Neural cell (in vitro differentiated cells): Measurements from ENCODE around the gene PLXDC1. TPM values are rescaled to one million over a fixed set of nuclear protein-coding genes. Genes with fewer than 3 reads are reported as not detected.
A peak's percentile ranks its signal among the peaks of the same experiment; 100 is the strongest.

Experiments used
- H2AFZ ChIP-seq: fragments of 200-600, 300-800 bp; sonication (generic), shearing (Covaris generic); 2 replicates; pipeline ENCODE4 v1.6.0; 2014; ENCODE audit warnings: low read depth, mild to moderate bottlenecking, antibody characterized with exemption, low read length, moderate library complexity
- H3F3A ChIP-seq: fragments of 200-600 bp; shearing (Covaris generic); 2 replicates; pipeline ENCODE4 v1.6.1; 2016; ENCODE audit warnings: mild to moderate bottlenecking, moderate library complexity, mixed read lengths, antibody characterized with exemption, low read length; ENCODE audit not compliant: insufficient read depth, poor library complexity, severe bottlenecking
- H3K27ac ChIP-seq: fragments of 200-600, 300-800 bp; sonication (generic), shearing (Covaris generic); 2 replicates; pipeline ENCODE4 v1.5.1; 2014; ENCODE audit warnings: mild to moderate bottlenecking, low read length, moderate library complexity
- H3K27me3 ChIP-seq: fragments of 300-800, 200-600 bp; sonication (generic), shearing (Covaris generic); 2 replicates; pipeline ENCODE4 v1.6.0; 2014; ENCODE audit warnings: mild to moderate bottlenecking, low read depth, low read length, moderate library complexity; ENCODE audit not compliant: insufficient read depth
- H3K36me3 ChIP-seq: fragments of 300-800, 200-600 bp; sonication (generic), shearing (Covaris generic); 2 replicates; pipeline ENCODE4 v1.5.1; 2014; ENCODE audit warnings: mild to moderate bottlenecking, antibody characterized with exemption, low read length, moderate library complexity; ENCODE audit not compliant: insufficient read depth
- H3K4me2 ChIP-seq: fragments of 300-800, 200-600 bp; sonication (generic), shearing (Covaris generic); 2 replicates; pipeline ENCODE4 v1.6.0; 2014; ENCODE audit warnings: mild to moderate bottlenecking, low read length
- H3K4me3 ChIP-seq: fragments of 300-800, 200-600 bp; sonication (generic), shearing (Covaris generic); 2 replicates; pipeline ENCODE4 v1.5.1; 2014; ENCODE audit warnings: mild to moderate bottlenecking, low read length, moderate library complexity
- H3K79me2 ChIP-seq: fragments of 200-600 bp; shearing (Covaris generic); replicated peaks from 2 replicates; pipeline ENCODE4 v1.6.0; 2014; ENCODE audit warnings: mild to moderate bottlenecking, low read length, moderate library complexity; ENCODE audit not compliant: insufficient read depth
- H3K9ac ChIP-seq: fragments of 300-800, 200-600 bp; sonication (generic), shearing (Covaris generic); 2 replicates; pipeline ENCODE4 v1.6.1; 2016; ENCODE audit warnings: mild to moderate bottlenecking, low read length, mixed read lengths
- H3K9me2 ChIP-seq: fragments of 200-600 bp; shearing (Covaris generic); 2 replicates; pipeline ENCODE4 v1.6.1; 2016; ENCODE audit warnings: mild to moderate bottlenecking, low read length, mixed read lengths; ENCODE audit not compliant: insufficient read depth
- H3K9me3 ChIP-seq: fragments of 200-600, 300-800 bp; sonication (generic), shearing (Covaris generic); 2 replicates; pipeline ENCODE4 v1.6.1; 2016; ENCODE audit warnings: mild to moderate bottlenecking, mixed run types, low read length, moderate library complexity, mixed read lengths
- H4K20me1 ChIP-seq: fragments of 200-600 bp; shearing (Covaris generic); 2 replicates; pipeline ENCODE4 v1.6.1; 2016; ENCODE audit warnings: mild to moderate bottlenecking, mixed run types; ENCODE audit not compliant: insufficient read depth
- EP300 ChIP-seq: fragments of 450-650 bp; conservative IDR thresholded peaks from 2 replicates; pipeline ENCODE4 v1.6.1; 2014; ENCODE audit warnings: antibody characterized with exemption, mild to moderate bottlenecking, moderate library complexity; ENCODE audit not compliant: poor library complexity, severe bottlenecking
- EZH2 ChIP-seq: fragments of 200-600, 300-800 bp; shearing (Covaris generic), sonication (generic); IDR thresholded peaks from 2 replicates; pipeline ENCODE4 v1.6.1; 2014; ENCODE audit warnings: antibody characterized with exemption, low read length, borderline replicate concordance, mild to moderate bottlenecking; ENCODE audit not compliant: insufficient read depth, poor library complexity, severe bottlenecking
- MXI1 ChIP-seq: fragments of 450-650 bp; conservative IDR thresholded peaks from 2 replicates; pipeline ENCODE4 v1.6.1; 2014; ENCODE audit warnings: antibody characterized with exemption, mild to moderate bottlenecking; ENCODE audit not compliant: poor library complexity, severe bottlenecking
- POLR2AphosphoS5 ChIP-seq: IDR thresholded peaks from 2 replicates; pipeline ENCODE4 v1.6.1; 2012
- RAD21 ChIP-seq: fragments of 450-650 bp; conservative IDR thresholded peaks from 2 replicates; pipeline ENCODE4 v1.6.1; 2014; ENCODE audit warnings: antibody characterized with exemption, mild to moderate bottlenecking, moderate library complexity
- SMC3 ChIP-seq: fragments of 450-650 bp; conservative IDR thresholded peaks from 2 replicates; pipeline ENCODE4 v1.6.1; 2014; ENCODE audit warnings: antibody characterized with exemption, mild to moderate bottlenecking, moderate library complexity; ENCODE audit not compliant: poor library complexity
- TAF1 ChIP-seq: IDR thresholded peaks from 2 replicates; pipeline ENCODE4 v1.6.1; 2012; ENCODE audit warnings: low read depth
- polyA plus RNA-seq: library from polyadenylated mRNA; depleted of rRNA; stranded (reverse); fragments of >200 nt; gene quantifications from 2 replicates; pipeline ENCODE4 v1.2.3, GENCODE V29; 2014
- TF ChIP-seq, protein P1 (sequence below): IDR thresholded peaks from 2 replicates; pipeline ENCODE4 v1.6.1; 2012; ENCODE audit warnings: borderline replicate concordance
- TF ChIP-seq, protein P2 (sequence below): fragments of 450-650 bp; IDR thresholded peaks from 2 replicates; pipeline ENCODE4 v1.5.1; 2014; ENCODE audit warnings: antibody characterized with exemption, mild to moderate bottlenecking, moderate library complexity; ENCODE audit not compliant: poor library complexity, severe bottlenecking

The PLXDC1 gene
- polyA plus RNA-seq, 1 donor from 2014 or later: 10.0 TPM

DNA sequence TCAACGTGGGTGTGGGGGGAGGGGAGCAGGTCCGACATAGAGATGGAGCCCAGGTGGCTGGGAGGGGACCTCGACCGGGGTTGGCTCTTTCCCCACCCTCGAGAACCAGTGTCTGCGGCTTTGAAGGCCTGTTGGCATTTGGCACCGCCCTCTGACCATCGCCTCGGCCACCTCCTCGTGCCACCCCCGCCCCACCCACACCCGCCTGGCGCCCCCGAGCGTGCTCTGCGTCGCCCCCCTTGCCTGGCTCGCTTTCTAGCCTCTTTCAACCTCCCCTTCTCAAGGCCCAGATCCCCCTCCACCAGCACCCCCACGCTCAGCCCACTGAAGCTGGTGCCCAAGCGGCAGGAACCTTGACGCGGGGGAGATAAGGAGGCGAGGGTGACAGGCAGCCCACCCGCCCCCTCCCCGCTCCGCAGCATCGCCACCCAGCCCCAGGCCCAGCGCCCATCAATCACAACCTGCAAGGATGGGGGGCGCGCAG is 45.4 kb upstream of the PLXDC1 start:
- Histone ChIP-seq H4K20me1 (peaks cover 6% of the 10 kb centered on the region), H3K9ac (peak overlapping the region; percentile 98)

GRCh38 chr17:39196241-39196807 is 44.9 kb upstream of the PLXDC1 start:
- TF ChIP-seq RAD21 (no peak), EP300 (no peak), TAF1 (no peak), SMC3 (no peak), EZH2 (no peak), MXI1 (no peak), POLR2AphosphoS5 (no peak)
- TF ChIP-seq, protein P1, sequence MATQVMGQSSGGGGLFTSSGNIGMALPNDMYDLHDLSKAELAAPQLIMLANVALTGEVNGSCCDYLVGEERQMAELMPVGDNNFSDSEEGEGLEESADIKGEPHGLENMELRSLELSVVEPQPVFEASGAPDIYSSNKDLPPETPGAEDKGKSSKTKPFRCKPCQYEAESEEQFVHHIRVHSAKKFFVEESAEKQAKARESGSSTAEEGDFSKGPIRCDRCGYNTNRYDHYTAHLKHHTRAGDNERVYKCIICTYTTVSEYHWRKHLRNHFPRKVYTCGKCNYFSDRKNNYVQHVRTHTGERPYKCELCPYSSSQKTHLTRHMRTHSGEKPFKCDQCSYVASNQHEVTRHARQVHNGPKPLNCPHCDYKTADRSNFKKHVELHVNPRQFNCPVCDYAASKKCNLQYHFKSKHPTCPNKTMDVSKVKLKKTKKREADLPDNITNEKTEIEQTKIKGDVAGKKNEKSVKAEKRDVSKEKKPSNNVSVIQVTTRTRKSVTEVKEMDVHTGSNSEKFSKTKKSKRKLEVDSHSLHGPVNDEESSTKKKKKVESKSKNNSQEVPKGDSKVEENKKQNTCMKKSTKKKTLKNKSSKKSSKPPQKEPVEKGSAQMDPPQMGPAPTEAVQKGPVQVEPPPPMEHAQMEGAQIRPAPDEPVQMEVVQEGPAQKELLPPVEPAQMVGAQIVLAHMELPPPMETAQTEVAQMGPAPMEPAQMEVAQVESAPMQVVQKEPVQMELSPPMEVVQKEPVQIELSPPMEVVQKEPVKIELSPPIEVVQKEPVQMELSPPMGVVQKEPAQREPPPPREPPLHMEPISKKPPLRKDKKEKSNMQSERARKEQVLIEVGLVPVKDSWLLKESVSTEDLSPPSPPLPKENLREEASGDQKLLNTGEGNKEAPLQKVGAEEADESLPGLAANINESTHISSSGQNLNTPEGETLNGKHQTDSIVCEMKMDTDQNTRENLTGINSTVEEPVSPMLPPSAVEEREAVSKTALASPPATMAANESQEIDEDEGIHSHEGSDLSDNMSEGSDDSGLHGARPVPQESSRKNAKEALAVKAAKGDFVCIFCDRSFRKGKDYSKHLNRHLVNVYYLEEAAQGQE: no peak
- TF ChIP-seq, protein P2, sequence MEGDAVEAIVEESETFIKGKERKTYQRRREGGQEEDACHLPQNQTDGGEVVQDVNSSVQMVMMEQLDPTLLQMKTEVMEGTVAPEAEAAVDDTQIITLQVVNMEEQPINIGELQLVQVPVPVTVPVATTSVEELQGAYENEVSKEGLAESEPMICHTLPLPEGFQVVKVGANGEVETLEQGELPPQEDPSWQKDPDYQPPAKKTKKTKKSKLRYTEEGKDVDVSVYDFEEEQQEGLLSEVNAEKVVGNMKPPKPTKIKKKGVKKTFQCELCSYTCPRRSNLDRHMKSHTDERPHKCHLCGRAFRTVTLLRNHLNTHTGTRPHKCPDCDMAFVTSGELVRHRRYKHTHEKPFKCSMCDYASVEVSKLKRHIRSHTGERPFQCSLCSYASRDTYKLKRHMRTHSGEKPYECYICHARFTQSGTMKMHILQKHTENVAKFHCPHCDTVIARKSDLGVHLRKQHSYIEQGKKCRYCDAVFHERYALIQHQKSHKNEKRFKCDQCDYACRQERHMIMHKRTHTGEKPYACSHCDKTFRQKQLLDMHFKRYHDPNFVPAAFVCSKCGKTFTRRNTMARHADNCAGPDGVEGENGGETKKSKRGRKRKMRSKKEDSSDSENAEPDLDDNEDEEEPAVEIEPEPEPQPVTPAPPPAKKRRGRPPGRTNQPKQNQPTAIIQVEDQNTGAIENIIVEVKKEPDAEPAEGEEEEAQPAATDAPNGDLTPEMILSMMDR: no peak
- Histone ChIP-seq H3K27ac (peak overlapping the region; percentile 97), H3K79me2 (peaks cover 40% of the 10 kb centered on the region), H3K27me3 (no peaks in the 10 kb centered on the region), H2AFZ (no peak overlapping the region), H3K36me3 (no peaks in the 10 kb centered on the region), H3K9me3 (no peaks in the 10 kb centered on the region), H3F3A (no peaks in the 10 kb centered on the region), H4K20me1 (peaks cover 6% of the 10 kb centered on the region), H3K4me2 (peak overlapping the region; percentile 90), H3K4me3 (peak overlapping the region; percentile 98), H3K9me2 (no peaks in the 10 kb centered on the region), H3K9ac (peak overlapping the region; percentile 98)

More for the DNA sequence above, 45.4 kb upstream of the PLXDC1 start:
- no peaks in the 10 kb centered on the region for H3K27me3 ChIP-seq
- peak overlapping the region; percentile 98 for H3K4me3 ChIP-seq
- H3K27ac ChIP-seq: peak overlapping the region; percentile 97
- H3K9me3 ChIP-seq: no peaks in the 10 kb centered on the region
- peak overlapping the region; percentile 76 for H2AFZ ChIP-seq
- H3K36me3 ChIP-seq: no peaks in the 10 kb centered on the region
- no peaks in the 10 kb centered on the region for H3F3A ChIP-seq
- H3K9me2 ChIP-seq: no peaks in the 10 kb centered on the region
- TF ChIP-seq EP300 (no peak), EZH2 (no peak), MXI1 (peak; percentile 11), SMC3 (no peak), RAD21 (no peak), POLR2AphosphoS5 (peak; percentile 7)
- TF ChIP-seq, protein P2: no peak
- TF ChIP-seq, protein P1: no peak
- H3K79me2 ChIP-seq: peaks cover 44% of the 10 kb centered on the region
- no peak overlapping the region for H3K4me2 ChIP-seq
